Activated T-helper 1 cell treated with anti-CD3 and anti-CD28 coated beads, Interleukin-2, amount 50 U/mL, for 16 hours (primary cell): Measurements from ENCODE around the gene FEN1.

ENCODE experiments used
- DNase-seq, 2 donors: peaks; one replicate each; pipeline ENCODE4 v3.0.0-alpha.2; 2020; ENCODE audit warnings: low read depth in 1 of 2, low spot score in 1 of 2

The FEN1 gene

DNA sequence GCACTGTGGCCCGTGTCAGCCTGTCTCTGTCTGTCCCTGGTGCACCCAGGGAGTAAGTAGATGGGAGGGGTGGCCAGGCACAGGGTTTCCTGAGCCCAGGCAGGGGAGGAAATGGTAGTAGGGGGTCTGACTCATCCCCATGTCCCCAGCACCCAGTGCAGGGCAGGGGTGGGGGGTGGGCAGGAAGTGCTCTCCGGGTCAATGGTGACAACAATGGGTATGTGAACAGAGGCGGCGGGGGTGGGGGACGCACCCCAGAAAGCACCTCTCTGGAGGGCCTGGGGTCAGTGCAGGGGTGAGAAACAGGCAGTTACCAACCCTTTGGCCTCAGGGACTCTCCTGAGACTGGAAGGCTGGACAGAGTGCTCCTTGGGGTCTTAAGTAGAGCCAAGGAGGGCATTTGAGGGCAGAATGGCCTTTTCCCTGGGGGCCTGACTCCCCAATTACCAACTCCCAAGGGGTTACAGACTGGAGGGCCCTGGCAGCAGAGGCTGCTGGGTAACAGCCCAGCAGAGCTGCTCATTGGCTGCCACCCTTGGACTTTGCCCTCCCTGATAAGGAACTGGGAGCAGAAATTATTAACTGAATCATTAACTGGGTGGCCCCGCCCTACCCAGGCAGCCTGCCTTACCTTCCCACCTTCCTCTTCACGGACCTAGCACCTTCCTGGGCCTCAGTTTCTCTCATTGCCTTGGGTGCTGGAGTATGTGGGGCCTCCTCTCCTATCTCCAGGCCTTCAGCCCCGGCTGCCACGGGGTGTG is 36.1 kb upstream of the FEN1 start:
- DNase-seq = no peak

GRCh38 chr11:61757213-61757862 is 35.4 kb upstream of the FEN1 start:
- no peak for DNase-seq

DNA sequence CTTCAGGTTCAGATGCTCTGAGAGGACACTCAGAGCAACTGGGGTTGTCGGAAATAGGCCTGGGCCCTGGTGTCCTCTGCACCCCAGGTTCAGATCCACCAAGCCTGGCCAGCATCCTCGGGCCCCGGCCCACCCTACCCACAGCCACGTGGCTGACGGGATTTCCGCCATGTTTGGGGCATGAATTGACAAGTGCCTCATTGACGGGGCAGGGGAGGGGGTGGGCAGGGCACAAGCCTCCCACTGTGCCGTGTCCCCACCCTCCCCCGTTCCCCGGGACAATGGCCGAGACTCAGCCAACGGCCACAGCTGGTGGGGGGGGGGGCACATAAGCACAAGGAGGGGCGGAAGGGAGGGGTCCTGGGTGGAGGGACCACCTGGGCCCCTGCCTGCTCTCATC is 31.8 kb upstream of the FEN1 start:
- DNase-seq = no peak

DNA sequence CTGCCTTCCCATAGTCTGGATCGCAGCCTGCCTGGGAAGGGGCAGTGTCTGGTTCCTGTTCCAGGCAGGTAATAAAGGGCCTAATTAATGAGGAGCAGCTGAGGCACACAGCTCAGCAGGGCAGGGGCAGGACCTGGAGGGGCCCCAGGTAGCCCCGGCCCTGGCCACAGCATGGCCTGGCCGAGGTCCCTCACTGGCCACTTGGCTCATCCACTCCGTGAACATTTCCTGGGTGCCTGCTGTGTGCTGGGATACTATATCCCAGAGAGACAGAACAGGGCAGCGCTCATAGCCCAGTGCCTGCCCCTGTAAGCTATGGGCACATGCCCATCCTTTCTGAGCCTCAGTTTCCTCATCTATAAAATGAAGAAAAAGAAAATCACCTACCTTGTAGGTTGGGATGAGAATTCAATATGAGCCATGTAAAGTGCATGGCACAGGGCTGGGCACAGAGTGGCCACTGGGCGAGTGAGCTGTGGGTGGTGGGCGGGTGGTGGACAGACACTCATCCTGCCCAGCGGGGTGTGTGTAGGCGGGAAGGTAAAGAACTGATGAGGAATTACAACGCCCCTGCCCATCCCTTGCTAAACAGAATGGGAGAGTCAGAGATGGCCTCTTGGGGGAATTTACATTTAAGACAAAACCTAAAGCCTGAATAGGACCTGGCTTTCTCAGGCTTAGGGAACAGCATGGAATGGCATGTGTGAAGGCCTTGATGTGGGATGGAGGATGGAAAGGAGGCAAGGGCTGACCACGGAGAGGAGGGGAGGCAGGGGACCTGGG is 31.1 kb upstream of the FEN1 start:
- no peak for DNase-seq

DNA sequence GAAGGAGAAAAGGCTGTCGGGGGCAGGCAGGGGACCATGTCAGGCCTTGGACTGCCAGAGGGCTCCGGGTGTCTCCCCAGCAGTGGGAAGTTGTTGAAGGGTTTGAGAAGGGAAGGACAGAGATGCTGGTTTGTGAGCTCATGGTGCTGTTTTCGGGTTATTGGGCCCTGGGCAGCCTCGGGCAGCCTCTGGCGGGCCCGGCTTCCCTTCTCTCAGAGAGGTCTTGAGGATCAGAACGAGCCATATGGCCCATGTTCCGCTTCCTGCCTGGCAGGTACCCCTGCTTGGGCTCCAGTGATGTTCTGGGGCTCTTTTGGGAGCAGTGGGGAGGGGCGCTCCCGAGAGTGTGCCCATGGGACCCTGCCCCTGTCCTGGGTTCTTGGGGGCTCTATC is 30.5 kb upstream of the FEN1 start:
- no peak for DNase-seq

DNA sequence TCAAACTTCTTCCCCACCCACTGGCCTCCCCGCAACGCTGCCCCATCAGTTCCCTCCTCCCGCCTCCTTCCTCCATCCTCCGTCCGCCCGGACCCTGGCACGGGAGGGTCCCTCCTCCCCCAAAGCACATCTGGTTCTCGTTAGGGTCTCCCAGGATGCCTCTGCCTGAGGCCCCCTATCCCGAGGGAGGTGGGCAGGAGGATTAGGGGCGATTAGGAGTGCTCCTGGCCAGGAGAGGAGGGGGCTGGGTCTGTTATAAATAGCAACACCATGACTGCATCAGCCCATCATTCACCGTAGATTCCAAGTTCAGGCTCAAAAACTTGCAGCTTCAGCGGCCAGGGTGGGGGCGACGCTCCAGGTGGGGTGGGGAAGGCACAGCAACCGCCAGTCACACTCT is 29.9 kb upstream of the FEN1 start:
- DNase-seq = no peak

- DNase-seq = no peak
Observed at GRCh38 chr11:61763930-61764605, 28.6 kb upstream of the FEN1 start.

DNA sequence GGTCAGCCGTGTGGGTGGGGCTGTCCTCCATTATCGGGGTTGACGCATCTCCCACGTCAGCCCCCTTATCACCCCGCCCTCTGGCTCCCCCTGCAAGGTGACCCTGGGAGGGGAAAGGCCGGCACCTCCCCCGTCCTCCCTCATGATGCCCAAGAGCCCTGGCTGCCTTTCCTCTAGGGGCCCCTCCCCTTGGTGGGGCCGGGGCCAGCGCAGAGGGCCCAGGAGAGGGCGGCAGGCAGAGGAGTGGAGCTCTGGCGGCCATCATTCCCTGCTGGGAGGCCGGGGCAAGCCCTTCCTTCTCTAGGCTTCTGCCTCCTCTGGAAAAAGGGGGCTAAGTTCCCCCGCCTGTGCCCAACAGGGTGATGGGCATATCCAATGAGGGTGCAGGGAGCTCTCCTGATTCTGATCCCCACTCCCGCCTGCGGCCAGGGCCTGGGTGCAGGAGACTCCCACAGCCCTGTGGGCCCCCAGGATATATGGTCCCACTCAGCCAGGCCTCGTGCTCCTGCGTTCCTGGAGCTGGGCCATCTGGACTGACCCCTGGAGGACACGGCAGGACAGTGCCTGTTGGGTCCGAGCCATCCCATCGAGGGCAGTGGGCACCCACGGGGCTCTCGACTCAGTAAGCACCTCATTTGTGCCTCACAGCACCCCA is 28.0 kb upstream of the FEN1 start:
- DNase-seq = no peak

DNA sequence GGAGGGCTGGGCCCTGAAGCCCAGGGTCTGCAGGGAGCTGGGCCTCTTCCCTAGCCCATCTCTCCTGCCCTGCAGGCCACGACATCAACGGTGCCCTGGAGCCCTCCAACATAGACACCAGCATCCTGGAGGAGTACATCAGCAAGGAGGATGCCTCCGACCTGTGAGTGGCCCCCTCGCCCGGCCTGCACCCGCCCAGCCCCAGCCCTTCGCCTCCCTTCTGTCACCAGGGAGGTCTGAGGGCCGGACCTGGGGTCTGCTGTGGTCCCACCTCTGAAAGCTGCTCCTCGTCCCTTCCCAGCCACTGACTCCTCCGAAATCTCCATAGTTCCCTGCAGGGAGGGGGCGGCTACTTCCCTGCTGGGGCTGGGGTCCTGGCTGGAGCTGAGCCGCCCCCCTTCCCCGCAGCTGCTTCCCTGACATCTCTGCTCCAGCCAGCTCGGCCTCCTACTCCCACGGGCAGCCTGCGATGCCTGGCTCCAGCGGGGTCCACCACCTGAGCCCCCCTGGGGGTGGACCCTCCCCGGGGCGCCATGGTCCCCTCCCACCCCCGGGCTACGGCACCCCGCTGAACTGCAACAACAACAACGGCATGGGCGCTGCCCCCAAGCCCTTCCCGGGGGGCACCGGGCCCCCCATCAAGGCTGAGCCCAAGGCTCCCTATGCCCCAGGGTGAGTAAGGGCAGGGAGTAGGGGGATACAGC is 27.0 kb upstream of the FEN1 start:
- DNase-seq = no peak

GRCh38 chr11:61766353-61766841 is 26.3 kb upstream of the FEN1 start:
- DNase-seq = no peak

DNA sequence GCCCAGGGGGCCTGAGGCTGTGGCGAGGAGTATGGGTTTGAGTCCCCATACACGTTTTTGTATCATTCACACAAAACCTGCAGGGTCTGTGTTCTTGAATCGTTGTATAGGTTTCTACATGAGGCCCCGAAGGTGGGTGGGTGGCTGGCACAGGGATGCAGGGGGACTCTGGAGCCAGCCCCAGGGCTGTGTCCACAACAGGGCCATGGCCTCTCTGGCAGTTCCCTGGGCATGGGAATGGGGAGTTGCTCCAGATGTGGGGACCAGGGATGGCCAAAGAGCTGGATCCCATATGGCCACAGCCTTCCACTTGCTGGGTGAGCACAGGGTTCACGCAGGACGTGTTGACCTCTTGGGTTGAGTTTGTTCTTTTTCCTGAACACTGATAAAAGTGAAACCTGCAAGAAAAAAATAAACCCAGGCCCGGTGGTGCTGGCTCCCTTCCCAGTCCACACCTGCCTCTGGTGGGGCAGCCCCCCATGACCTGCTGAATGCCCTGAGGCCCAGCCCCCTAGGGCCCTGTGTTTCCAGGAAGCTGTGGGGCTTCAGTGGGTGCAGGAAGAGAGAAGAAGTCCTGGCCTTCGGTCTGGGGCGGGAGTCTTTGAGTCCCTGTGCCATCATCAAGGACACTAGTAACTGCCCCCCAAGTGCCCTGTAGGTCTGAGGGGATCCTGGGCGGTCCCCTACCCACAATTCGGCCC is 24.2 kb upstream of the FEN1 start:
- no peak for DNase-seq

DNA sequence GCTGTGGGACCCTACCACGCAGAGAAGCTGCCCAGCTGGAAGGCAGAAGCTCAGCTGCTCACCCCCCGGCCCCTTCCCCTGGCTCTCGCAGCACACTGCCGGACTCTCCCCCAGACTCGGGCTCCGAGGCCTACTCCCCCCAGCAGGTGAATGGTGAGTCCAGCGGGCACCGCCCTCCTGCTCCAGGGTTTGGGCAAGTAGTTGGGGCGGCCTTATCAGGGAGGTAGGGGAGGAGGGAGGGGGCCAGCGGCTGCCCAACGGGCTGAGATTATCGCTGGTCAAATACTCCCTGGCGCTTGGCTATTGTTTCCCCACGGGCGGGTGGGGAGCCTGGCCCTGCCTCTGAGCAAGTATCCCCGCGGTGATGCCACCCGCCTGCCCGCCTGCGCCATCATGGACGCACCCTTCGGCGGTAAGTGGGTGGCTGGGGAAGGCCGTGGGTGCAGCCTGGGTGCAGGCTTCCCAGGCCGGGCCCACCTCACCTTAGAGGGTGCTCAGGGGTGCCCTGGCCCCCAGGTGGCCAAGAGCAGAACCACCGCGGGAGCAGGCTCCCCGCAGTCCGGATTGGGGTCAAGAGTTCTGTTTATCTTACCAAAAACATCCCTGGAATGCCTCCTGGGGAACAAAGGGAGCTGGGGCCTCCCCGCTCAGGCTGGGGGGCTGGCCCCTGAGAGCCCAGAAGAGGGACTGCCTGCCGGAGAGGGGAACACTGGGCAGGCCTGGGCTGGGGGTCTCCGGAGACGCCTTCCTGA is 23.4 kb upstream of the FEN1 start:
- DNase-seq = no peak

- DNase-seq = no peak
Observed at GRCh38 chr11:61769946-61770683, 22.6 kb upstream of the FEN1 start.

GRCh38 chr11:61771195-61771894 is 21.4 kb upstream of the FEN1 start:
- DNase-seq = no peak

GRCh38 chr11:61771985-61772455 is 20.7 kb upstream of the FEN1 start:
- DNase-seq = no peak

- no peak for DNase-seq
Observed at GRCh38 chr11:61773356-61773755, 19.4 kb upstream of the FEN1 start.

DNA sequence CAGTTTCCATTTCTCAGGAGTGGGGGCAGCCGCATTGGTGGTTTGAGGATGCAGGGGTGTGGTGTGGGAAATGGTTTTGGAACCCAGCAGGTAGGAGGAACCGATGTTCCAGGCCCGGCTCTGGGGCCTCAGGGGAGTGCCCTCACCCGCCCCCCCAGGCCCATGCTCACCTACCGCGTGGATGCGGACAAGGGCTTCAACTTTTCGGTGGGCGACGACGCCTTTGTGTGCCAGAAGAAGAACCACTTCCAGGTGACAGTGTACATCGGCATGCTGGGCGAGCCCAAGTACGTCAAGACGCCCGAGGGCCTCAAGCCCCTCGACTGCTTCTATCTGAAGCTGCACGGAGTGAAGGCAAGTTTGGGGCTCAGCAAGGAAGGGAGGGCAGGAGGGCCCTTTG is 18.9 kb upstream of the FEN1 start:
- DNase-seq = no peak

- no peak for DNase-seq
Observed at GRCh38 chr11:61774411-61774810, 18.3 kb upstream of the FEN1 start.
